Measurements from ENCODE around the gene CLECL1.

CLECL1 gene

GRCh38 chr12:9674226-9674590 is 58.7 kb downstream of the CLECL1 start:
- H3K4me3 ChIP-seq (replicated peaks in 1 of 2; ENCODE audit: low read depth in 2 of 2, low read length in 2 of 2), result no peak overlapping the region
- DNase-seq (ENCODE audit: low read depth in 2 of 2), result no peak
- TF ChIP-seq, protein P1, sequence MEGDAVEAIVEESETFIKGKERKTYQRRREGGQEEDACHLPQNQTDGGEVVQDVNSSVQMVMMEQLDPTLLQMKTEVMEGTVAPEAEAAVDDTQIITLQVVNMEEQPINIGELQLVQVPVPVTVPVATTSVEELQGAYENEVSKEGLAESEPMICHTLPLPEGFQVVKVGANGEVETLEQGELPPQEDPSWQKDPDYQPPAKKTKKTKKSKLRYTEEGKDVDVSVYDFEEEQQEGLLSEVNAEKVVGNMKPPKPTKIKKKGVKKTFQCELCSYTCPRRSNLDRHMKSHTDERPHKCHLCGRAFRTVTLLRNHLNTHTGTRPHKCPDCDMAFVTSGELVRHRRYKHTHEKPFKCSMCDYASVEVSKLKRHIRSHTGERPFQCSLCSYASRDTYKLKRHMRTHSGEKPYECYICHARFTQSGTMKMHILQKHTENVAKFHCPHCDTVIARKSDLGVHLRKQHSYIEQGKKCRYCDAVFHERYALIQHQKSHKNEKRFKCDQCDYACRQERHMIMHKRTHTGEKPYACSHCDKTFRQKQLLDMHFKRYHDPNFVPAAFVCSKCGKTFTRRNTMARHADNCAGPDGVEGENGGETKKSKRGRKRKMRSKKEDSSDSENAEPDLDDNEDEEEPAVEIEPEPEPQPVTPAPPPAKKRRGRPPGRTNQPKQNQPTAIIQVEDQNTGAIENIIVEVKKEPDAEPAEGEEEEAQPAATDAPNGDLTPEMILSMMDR (IDR thresholded peaks at IDR 0.05; ENCODE audit: low read depth, low read length), result no peak

- peak; percentile 90 to 94 for DNase-seq (ENCODE audit: low read depth in 2 of 2)
- no peak overlapping the region for H3K4me3 ChIP-seq (replicated peaks in 1 of 2; ENCODE audit: low read depth in 2 of 2, low read length in 2 of 2)
- TF ChIP-seq, protein P1 (IDR thresholded peaks at IDR 0.05; ENCODE audit: low read depth, low read length), result no peak
These were observed 59.3 kb downstream of the CLECL1 start for GRCh38 chr12:9673404-9674225.
